Liver (tissue), 9 donors: ENCODE results near the gene SLC1A2. TPM values are rescaled to one million over a fixed set of nuclear protein-coding genes. Genes with fewer than 3 reads are reported as not detected.

ENCODE experiments used
- DNase-seq: peaks from one replicate; pipeline ENCODE4 v3.0.0-alpha.2; 2017; ENCODE audit warnings: low spot score
- H3K27ac ChIP-seq, 2 donors: one replicate each; pipeline ENCODE4 v1.7.0; 2013; ENCODE audit warnings: inconsistent platforms in 2 of 2, low read length in 2 of 2, control low read depth in 1 of 2, low read depth in 1 of 2, mild to moderate bottlenecking in 1 of 2
- H3K27me3 ChIP-seq, 4 donors: one replicate each; pipeline versions ENCODE4 v1.6.1 to v1.7.0; 2013; ENCODE audit warnings: low read length in 3 of 4, inconsistent platforms in 1 of 4, mild to moderate bottlenecking in 1 of 4, moderate library complexity in 1 of 4; ENCODE audit not compliant: control insufficient read depth in 4 of 4, insufficient read depth in 4 of 4
- H3K36me3 ChIP-seq, 4 donors: one replicate each; pipeline versions ENCODE4 v1.6.1 to v1.7.0; 2013; ENCODE audit warnings: low read length in 3 of 4, mild to moderate bottlenecking in 3 of 4, low read depth in 1 of 4, moderate library complexity in 1 of 4; ENCODE audit not compliant: control insufficient read depth in 4 of 4, insufficient read depth in 3 of 4
- H3K4me1 ChIP-seq, 4 donors: one replicate each; pipeline versions ENCODE4 v1.6.1 to v1.7.0; 2013; ENCODE audit warnings: low read length in 3 of 4, mild to moderate bottlenecking in 3 of 4, moderate library complexity in 1 of 4; ENCODE audit not compliant: control insufficient read depth in 4 of 4, insufficient read depth in 4 of 4
- H3K4me3 ChIP-seq, 3 donors: one replicate each; pipeline versions ENCODE4 v1.6.1 to v1.7.0; 2013; ENCODE audit warnings: low read length in 3 of 3, control low read depth in 1 of 3, low read depth in 1 of 3, mild to moderate bottlenecking in 1 of 3
- H3K9ac ChIP-seq, 2 donors: one replicate each; pipeline ENCODE4 v1.7.0; 2013; ENCODE audit warnings: low read length in 2 of 2, mild to moderate bottlenecking in 2 of 2, moderate library complexity in 2 of 2, control low read depth in 1 of 2, low read depth in 1 of 2
- H3K9me3 ChIP-seq, 4 donors: one replicate each; pipeline versions ENCODE4 v1.6.1 to v1.7.0; 2013; ENCODE audit warnings: low read length in 3 of 4; ENCODE audit not compliant: control insufficient read depth in 4 of 4
- ATF3 ChIP-seq: IDR thresholded peaks from 2 replicates; pipeline ENCODE4 v1.6.1; 2016; ENCODE audit warnings: antibody characterized with exemption
- EGR1 ChIP-seq, 2 donors: IDR thresholded peaks; 2 replicates each; pipeline ENCODE4 v1.6.1; 2016 to 2018; ENCODE audit warnings: antibody characterized with exemption in 2 of 2, low read depth in 2 of 2
- FOXA1 ChIP-seq: IDR thresholded peaks from 2 replicates; pipeline ENCODE4 v1.6.1; 2016; ENCODE audit warnings: antibody characterized with exemption
- FOXA2 ChIP-seq: IDR thresholded peaks from 2 replicates; pipeline ENCODE4 v1.6.1; 2016; ENCODE audit warnings: antibody characterized with exemption
- GABPA ChIP-seq, 2 donors: IDR thresholded peaks in 1 of 2; conservative IDR thresholded peaks in 1 of 2; 2 replicates each; pipeline ENCODE4 v1.6.1; 2016; ENCODE audit warnings: antibody characterized with exemption in 2 of 2, mild to moderate bottlenecking in 1 of 2, moderate library complexity in 1 of 2
- HNF4A ChIP-seq, 2 donors: conservative IDR thresholded peaks; 2 replicates each; pipeline ENCODE4 v1.6.1; 2016; ENCODE audit warnings: antibody characterized with exemption in 2 of 2, mild to moderate bottlenecking in 2 of 2
- HNF4G ChIP-seq: IDR thresholded peaks from 2 replicates; pipeline ENCODE4 v1.6.1; 2016; ENCODE audit warnings: antibody characterized with exemption
- JUND ChIP-seq, 2 donors: IDR thresholded peaks; 2 replicates each; pipeline ENCODE4 v1.6.1; 2016; ENCODE audit warnings: antibody characterized with exemption in 2 of 2
- NR2F2 ChIP-seq: IDR thresholded peaks from 2 replicates; pipeline ENCODE4 v1.6.1; 2016; ENCODE audit warnings: antibody characterized with exemption
- RAD21 ChIP-seq, 2 donors: IDR thresholded peaks; 2 replicates each; pipeline ENCODE4 v1.6.1; 2016; ENCODE audit warnings: antibody characterized with exemption in 2 of 2, mild to moderate bottlenecking in 2 of 2
- REST ChIP-seq: IDR thresholded peaks from 2 replicates; pipeline ENCODE4 v1.6.1; 2016; ENCODE audit warnings: antibody characterized with exemption, mild to moderate bottlenecking
- RXRA ChIP-seq, 2 donors: IDR thresholded peaks; 2 replicates each; pipeline ENCODE4 v1.6.1; 2017 to 2018; ENCODE audit warnings: antibody characterized with exemption in 2 of 2, mild to moderate bottlenecking in 1 of 2
- SP1 ChIP-seq: IDR thresholded peaks from 2 replicates; pipeline ENCODE4 v1.6.1; 2018; ENCODE audit warnings: antibody characterized with exemption, mild to moderate bottlenecking
- TAF1 ChIP-seq: conservative IDR thresholded peaks from 2 replicates; pipeline ENCODE4 v1.6.1; 2016; ENCODE audit warnings: antibody characterized with exemption, mild to moderate bottlenecking
- YY1 ChIP-seq: IDR thresholded peaks from 2 replicates; pipeline ENCODE4 v1.6.1; 2016; ENCODE audit warnings: antibody characterized with exemption, mild to moderate bottlenecking
- WGBS: extraction: QIAGEN DNeasy Blood & Tissue Kit; methylation state at CpG from one replicate; pipeline ENCODE4 v1.1.7; 2013; 5-methylcytosine and 5-hydroxymethylcytosine counted together
- polyA plus RNA-seq, 2 donors: library from polyadenylated mRNA; stranded (reverse) in 1 of 2; unstranded in 1 of 2; fragments of 200-250 nt in 1 of 2; fragments of >200 nt in 1 of 2; fragmentation: Nextera tagmentation in 1 of 2; extraction: Ambion mirVana in 1 of 2; gene quantifications; one replicate each; pipeline versions ENCODE4 v1.2.1 to v1.2.3, GENCODE V29; 2013 to 2015
- total RNA-seq, 2 donors: library from RNA; depleted of rRNA; stranded (reverse); fragments of >200 nt; gene quantifications; one replicate each; pipeline ENCODE4 v1.2.3, GENCODE V29; 2014
- TF ChIP-seq, protein P1 (sequence below): IDR thresholded peaks from 2 replicates; pipeline ENCODE4 v1.6.1; 2016; ENCODE audit warnings: antibody characterized with exemption
- TF ChIP-seq, protein P2 (sequence below): fragments of 150-350 bp; IDR thresholded peaks from 2 replicates; pipeline ENCODE4 v1.5.1; 2017; ENCODE audit warnings: improper control_type of control experiment, low read depth, low read length; ENCODE audit not compliant: missing input control
- TF ChIP-seq, protein P3 (sequence below): IDR thresholded peaks from 2 replicates; pipeline ENCODE4 v1.6.1; 2016; ENCODE audit warnings: antibody characterized with exemption
- donor health status: healthy.
- donor health status: healthy.
- donor health status: healthy.
- donor health status: healthy.
- donor health status: healthy.

SLC1A2 gene
- total and polyA plus RNA-seq, 4 donors: 6.4 to 19.5 (median 13.5) TPM

GRCh38 chr11:35231076-35231860 lies 188.1 kb downstream of the SLC1A2 start:
- H3K36me3 ChIP-seq: no peaks in the 10 kb centered on the region

More at GRCh38 chr11:35231076-35231860, 188.1 kb downstream of the SLC1A2 start:
- no peak overlapping the region for H3K27ac ChIP-seq
- H3K4me1 ChIP-seq: no peaks in the 10 kb centered on the region
- TF ChIP-seq HNF4G (no peak), ATF3 (no peak), NR2F2 (no peak), EGR1 (IDR thresholded peaks at IDR 0.05; ENCODE audit: low read depth in 2 of 2) (no peak), GABPA (IDR thresholded peaks at IDR 0.05 in 1 of 2, conservative IDR thresholded peaks at IDR 0.05 in 1 of 2) (no peak), FOXA2 (no peak), RAD21 (IDR thresholded peaks at IDR 0.05) (no peak), FOXA1 (no peak), YY1 (no peak), JUND (IDR thresholded peaks at IDR 0.05) (no peak), HNF4A (conservative IDR thresholded peaks at IDR 0.05) (no peak), REST (no peak), SP1 (no peak), TAF1 (no peak), RXRA (IDR thresholded peaks at IDR 0.05) (no peak)
- TF ChIP-seq, protein P1, sequence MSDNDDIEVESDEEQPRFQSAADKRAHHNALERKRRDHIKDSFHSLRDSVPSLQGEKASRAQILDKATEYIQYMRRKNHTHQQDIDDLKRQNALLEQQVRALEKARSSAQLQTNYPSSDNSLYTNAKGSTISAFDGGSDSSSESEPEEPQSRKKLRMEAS: no peak
- TF ChIP-seq, protein P2, sequence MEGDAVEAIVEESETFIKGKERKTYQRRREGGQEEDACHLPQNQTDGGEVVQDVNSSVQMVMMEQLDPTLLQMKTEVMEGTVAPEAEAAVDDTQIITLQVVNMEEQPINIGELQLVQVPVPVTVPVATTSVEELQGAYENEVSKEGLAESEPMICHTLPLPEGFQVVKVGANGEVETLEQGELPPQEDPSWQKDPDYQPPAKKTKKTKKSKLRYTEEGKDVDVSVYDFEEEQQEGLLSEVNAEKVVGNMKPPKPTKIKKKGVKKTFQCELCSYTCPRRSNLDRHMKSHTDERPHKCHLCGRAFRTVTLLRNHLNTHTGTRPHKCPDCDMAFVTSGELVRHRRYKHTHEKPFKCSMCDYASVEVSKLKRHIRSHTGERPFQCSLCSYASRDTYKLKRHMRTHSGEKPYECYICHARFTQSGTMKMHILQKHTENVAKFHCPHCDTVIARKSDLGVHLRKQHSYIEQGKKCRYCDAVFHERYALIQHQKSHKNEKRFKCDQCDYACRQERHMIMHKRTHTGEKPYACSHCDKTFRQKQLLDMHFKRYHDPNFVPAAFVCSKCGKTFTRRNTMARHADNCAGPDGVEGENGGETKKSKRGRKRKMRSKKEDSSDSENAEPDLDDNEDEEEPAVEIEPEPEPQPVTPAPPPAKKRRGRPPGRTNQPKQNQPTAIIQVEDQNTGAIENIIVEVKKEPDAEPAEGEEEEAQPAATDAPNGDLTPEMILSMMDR: no peak
- TF ChIP-seq, protein P3, sequence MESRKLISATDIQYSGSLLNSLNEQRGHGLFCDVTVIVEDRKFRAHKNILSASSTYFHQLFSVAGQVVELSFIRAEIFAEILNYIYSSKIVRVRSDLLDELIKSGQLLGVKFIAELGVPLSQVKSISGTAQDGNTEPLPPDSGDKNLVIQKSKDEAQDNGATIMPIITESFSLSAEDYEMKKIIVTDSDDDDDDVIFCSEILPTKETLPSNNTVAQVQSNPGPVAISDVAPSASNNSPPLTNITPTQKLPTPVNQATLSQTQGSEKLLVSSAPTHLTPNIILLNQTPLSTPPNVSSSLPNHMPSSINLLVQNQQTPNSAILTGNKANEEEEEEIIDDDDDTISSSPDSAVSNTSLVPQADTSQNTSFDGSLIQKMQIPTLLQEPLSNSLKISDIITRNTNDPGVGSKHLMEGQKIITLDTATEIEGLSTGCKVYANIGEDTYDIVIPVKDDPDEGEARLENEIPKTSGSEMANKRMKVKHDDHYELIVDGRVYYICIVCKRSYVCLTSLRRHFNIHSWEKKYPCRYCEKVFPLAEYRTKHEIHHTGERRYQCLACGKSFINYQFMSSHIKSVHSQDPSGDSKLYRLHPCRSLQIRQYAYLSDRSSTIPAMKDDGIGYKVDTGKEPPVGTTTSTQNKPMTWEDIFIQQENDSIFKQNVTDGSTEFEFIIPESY: no peak
- DNase-seq: no peak
- WGBS: 93% methylated on average over 5 of the region's 5 CpGs
- no peak overlapping the region for H3K4me3 ChIP-seq
- H3K9ac ChIP-seq: no peak overlapping the region
- H3K9me3 ChIP-seq: no peaks in the 10 kb centered on the region
- no peaks in the 10 kb centered on the region for H3K27me3 ChIP-seq
